SU-DHL-6 (cell line): Measurements from ENCODE around the gene SPANXN5.

Source experiments
- EZH2phosphoT487 ChIP-seq: fragments of 200-600 bp; sonication (generic), shearing (Covaris generic); conservative IDR thresholded peaks from 2 replicates; pipeline ENCODE4 v1.6.1; 2018; ENCODE audit warnings: mild to moderate bottlenecking, antibody characterized with exemption, low read length, moderate library complexity, mixed read lengths
- TF ChIP-seq, protein P1 (sequence below): fragments of 200-600 bp; sonication (generic); IDR thresholded peaks from one replicate; pipeline ENCODE4 v1.5.1; 2017; ENCODE audit warnings: antibody characterized with exemption, mild to moderate bottlenecking, low read length, moderate library complexity; ENCODE audit not compliant: insufficient read depth, poor library complexity, severe bottlenecking

DNA sequence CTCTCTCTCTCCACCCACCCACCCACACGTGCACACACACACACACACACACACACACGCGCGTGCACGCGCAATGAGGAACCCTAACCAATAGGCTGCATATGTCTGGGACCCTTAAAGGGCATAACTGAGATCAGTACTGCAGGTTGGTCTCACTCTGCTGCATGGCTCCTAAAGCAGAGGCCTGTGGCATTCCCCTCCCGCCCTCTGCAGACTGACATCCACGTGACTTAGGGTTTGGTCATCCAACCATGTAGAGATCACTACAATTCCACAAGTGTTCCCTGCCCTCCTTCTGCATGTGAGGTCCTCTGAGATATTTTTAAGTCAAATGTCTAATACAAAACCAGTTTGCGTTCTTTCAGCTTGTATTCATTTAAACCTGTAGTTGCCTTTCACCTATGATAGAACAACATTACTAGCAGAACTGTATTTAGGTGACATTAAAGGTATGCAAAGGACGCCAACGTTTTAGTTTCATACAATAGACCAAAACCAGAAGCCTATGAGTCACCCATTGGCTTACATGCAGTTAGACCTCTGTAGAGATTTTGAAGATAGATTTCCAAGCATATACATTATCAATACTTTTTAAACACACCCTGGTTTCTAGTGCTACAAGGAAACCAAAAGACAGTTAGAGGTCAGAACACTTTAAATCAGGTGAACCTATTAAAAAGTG, 24.0 kb upstream of the SPANXN5 start:
- TF ChIP-seq, protein P1, sequence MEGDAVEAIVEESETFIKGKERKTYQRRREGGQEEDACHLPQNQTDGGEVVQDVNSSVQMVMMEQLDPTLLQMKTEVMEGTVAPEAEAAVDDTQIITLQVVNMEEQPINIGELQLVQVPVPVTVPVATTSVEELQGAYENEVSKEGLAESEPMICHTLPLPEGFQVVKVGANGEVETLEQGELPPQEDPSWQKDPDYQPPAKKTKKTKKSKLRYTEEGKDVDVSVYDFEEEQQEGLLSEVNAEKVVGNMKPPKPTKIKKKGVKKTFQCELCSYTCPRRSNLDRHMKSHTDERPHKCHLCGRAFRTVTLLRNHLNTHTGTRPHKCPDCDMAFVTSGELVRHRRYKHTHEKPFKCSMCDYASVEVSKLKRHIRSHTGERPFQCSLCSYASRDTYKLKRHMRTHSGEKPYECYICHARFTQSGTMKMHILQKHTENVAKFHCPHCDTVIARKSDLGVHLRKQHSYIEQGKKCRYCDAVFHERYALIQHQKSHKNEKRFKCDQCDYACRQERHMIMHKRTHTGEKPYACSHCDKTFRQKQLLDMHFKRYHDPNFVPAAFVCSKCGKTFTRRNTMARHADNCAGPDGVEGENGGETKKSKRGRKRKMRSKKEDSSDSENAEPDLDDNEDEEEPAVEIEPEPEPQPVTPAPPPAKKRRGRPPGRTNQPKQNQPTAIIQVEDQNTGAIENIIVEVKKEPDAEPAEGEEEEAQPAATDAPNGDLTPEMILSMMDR, result no peak
- TF ChIP-seq EZH2phosphoT487, result no peak
